Endodermal cell (in vitro differentiated cells): Measurements from ENCODE around the gene CAB39. TPM values are rescaled to one million over a fixed set of nuclear protein-coding genes. Genes with fewer than 3 reads are reported as not detected.

Experiments
- DNase-seq: peaks from one replicate; pipeline ENCODE4 v3.0.0-alpha.2; 2017
- H3K27ac ChIP-seq: 2 replicates; pipeline ENCODE4 v1.5.1; 2013; ENCODE audit warnings: mild to moderate bottlenecking, low read depth, low read length, moderate library complexity
- H3K27me3 ChIP-seq: 2 replicates; pipeline ENCODE4 v1.6.1; 2013; ENCODE audit warnings: mild to moderate bottlenecking, low read length, moderate library complexity; ENCODE audit not compliant: insufficient read depth, control insufficient read depth, poor library complexity, severe bottlenecking
- H3K36me3 ChIP-seq: 2 replicates; pipeline ENCODE4 v1.7.0; 2013; ENCODE audit warnings: mild to moderate bottlenecking, low read length, moderate library complexity; ENCODE audit not compliant: control insufficient read depth, insufficient read depth
- H3K4me1 ChIP-seq: one replicate; pipeline ENCODE4 v1.7.0; 2013; ENCODE audit warnings: low read length; ENCODE audit not compliant: control insufficient read depth, insufficient read depth
- H3K4me3 ChIP-seq: 2 replicates; pipeline ENCODE4 v1.5.1; 2013; ENCODE audit warnings: mild to moderate bottlenecking, low read length, moderate library complexity
- H3K9ac ChIP-seq: 2 replicates; pipeline ENCODE4 v1.6.1; 2013; ENCODE audit warnings: mild to moderate bottlenecking, low read length, moderate library complexity; ENCODE audit not compliant: poor library complexity, severe bottlenecking; ENCODE audit errors: extremely low read depth
- H3K9me3 ChIP-seq: 2 replicates; pipeline ENCODE4 v1.6.1; 2013; ENCODE audit warnings: mild to moderate bottlenecking, low read length, moderate library complexity; ENCODE audit not compliant: control insufficient read depth
- H3K27ac Mint-ChIP-seq: 2 replicates; pipeline ENCODE4 v1.8.0; 2020; ENCODE audit warnings: mixed read lengths
- H3K27me3 Mint-ChIP-seq: 2 replicates; pipeline ENCODE4 v1.8.0; 2021; ENCODE audit warnings: mild to moderate bottlenecking, mixed read lengths; ENCODE audit not compliant: insufficient read depth
- H3K36me3 Mint-ChIP-seq: 2 replicates; pipeline ENCODE4 v1.8.0; 2020; ENCODE audit warnings: low read depth, mixed read lengths
- H3K4me1 Mint-ChIP-seq: 2 replicates; pipeline ENCODE4 v1.8.0; 2020; ENCODE audit warnings: mixed read lengths
- H3K4me3 Mint-ChIP-seq: 2 replicates; pipeline ENCODE4 v1.8.0; 2020; ENCODE audit warnings: mild to moderate bottlenecking, moderate library complexity, mixed read lengths
- H3K9me3 Mint-ChIP-seq: 2 replicates; pipeline ENCODE4 v1.8.0; 2020; ENCODE audit warnings: mild to moderate bottlenecking, mixed read lengths
- CTCF ChIP-seq: fragments of 200-600 bp; sonication (generic); conservative IDR thresholded peaks from 2 replicates; pipeline ENCODE4 v1.5.0; 2021; ENCODE audit warnings: antibody characterized with exemption, mild to moderate bottlenecking
- WGBS, 2 experiments: methylation state at CpG; one replicate each; pipeline versions ENCODE4 v1.1.5 to v1.1.7; 2013; ENCODE audit warnings: missing lambda C conversion rate in 2 of 2, mixed read lengths in 1 of 2; ENCODE audit not compliant: insufficient coverage in 1 of 2, insufficient read length in 1 of 2; 5-methylcytosine and 5-hydroxymethylcytosine counted together
- total RNA-seq, 2 donors: library from RNA; stranded (reverse); fragmentation: NEBNext Ultra II Directional in 1 of 2; extraction: Animal tissue kit (Norgen Biotek cat#: 25700) in 1 of 2; gene quantifications; 2 replicates in 1 of 2; 3 replicates in 1 of 2; pipeline ENCODE4 v1.2.1, GENCODE V29; 2021

Gene CAB39
- total RNA-seq, 2 donors from 2014 or later, result 41.4 to 48.4 TPM

GRCh38 chr2:230814616-230815015 lies 102.0 kb downstream of the CAB39 start:
- Histone ChIP-seq H3K4me3 (no peak overlapping the region), H3K9ac (no peak overlapping the region), H3K27me3 (no peaks in the 10 kb centered on the region), H3K9me3 (no peaks in the 10 kb centered on the region), H3K27ac (no peak overlapping the region), H3K4me1 (no peaks in the 10 kb centered on the region), H3K36me3 (peaks cover 74% of the 10 kb centered on the region)
- no peak overlapping the region for H3K27ac Mint-ChIP-seq
- H3K27me3 Mint-ChIP-seq, result no peaks in the 10 kb centered on the region
- H3K4me1 Mint-ChIP-seq, result peaks cover 3% of the 10 kb centered on the region
- 86 to 93% methylated on average over 2 of the region's 2 CpGs for WGBS, 2 experiments
- peak; percentile 70 for TF ChIP-seq CTCF
- H3K4me3 Mint-ChIP-seq, result no peak overlapping the region
- no peaks in the 10 kb centered on the region for H3K9me3 Mint-ChIP-seq
- DNase-seq, result no peak
- H3K36me3 Mint-ChIP-seq, result peaks cover 42% of the 10 kb centered on the region

- no peaks in the 10 kb centered on the region for H3K4me1 ChIP-seq
- Mint-ChIP-seq H3K9me3 (no peaks in the 10 kb centered on the region), H3K36me3 (peaks cover 40% of the 10 kb centered on the region), H3K4me1 (no peaks in the 10 kb centered on the region), H3K4me3 (no peak overlapping the region), H3K27ac (no peak overlapping the region), H3K27me3 (no peaks in the 10 kb centered on the region)
- H3K27me3 ChIP-seq, result no peaks in the 10 kb centered on the region
- no peaks in the 10 kb centered on the region for H3K9me3 ChIP-seq
- no peak for TF ChIP-seq CTCF
- H3K9ac ChIP-seq, result no peak overlapping the region
- no peak overlapping the region for H3K27ac ChIP-seq
- H3K36me3 ChIP-seq, result peaks cover 74% of the 10 kb centered on the region
- no peak for DNase-seq
- no peak overlapping the region for H3K4me3 ChIP-seq
- 88 to 91% methylated on average over 3 of the region's 3 CpGs for WGBS, 2 experiments
Measured at GRCh38 chr2:230815088-230815487, 102.4 kb downstream of the CAB39 start.

- peaks cover 13% of the 10 kb centered on the region for H3K4me1 Mint-ChIP-seq
- H3K27ac Mint-ChIP-seq, result no peak overlapping the region
Measured at GRCh38 chr2:230816735-230817134, 104.1 kb downstream of the CAB39 start.

More at GRCh38 chr2:230816735-230817134, 104.1 kb downstream of the CAB39 start:
- peaks cover 6% of the 10 kb centered on the region for H3K4me1 ChIP-seq
- WGBS, 2 experiments, result 93 to 100% methylated on average over 1 to 6 of the region's 7 CpGs
- H3K36me3 ChIP-seq, result peaks cover 60% of the 10 kb centered on the region
- DNase-seq, result no peak
- Mint-ChIP-seq H3K4me3 (no peak overlapping the region), H3K9me3 (no peaks in the 10 kb centered on the region), H3K36me3 (peaks cover 33% of the 10 kb centered on the region), H3K27me3 (no peaks in the 10 kb centered on the region)
- no peak overlapping the region for H3K9ac ChIP-seq
- no peak for TF ChIP-seq CTCF
- H3K4me3 ChIP-seq, result no peak overlapping the region
- H3K9me3 ChIP-seq, result no peaks in the 10 kb centered on the region
- no peaks in the 10 kb centered on the region for H3K27me3 ChIP-seq
- H3K27ac ChIP-seq, result no peak overlapping the region
